ENCODE data around the gene PLB1.

DNA sequence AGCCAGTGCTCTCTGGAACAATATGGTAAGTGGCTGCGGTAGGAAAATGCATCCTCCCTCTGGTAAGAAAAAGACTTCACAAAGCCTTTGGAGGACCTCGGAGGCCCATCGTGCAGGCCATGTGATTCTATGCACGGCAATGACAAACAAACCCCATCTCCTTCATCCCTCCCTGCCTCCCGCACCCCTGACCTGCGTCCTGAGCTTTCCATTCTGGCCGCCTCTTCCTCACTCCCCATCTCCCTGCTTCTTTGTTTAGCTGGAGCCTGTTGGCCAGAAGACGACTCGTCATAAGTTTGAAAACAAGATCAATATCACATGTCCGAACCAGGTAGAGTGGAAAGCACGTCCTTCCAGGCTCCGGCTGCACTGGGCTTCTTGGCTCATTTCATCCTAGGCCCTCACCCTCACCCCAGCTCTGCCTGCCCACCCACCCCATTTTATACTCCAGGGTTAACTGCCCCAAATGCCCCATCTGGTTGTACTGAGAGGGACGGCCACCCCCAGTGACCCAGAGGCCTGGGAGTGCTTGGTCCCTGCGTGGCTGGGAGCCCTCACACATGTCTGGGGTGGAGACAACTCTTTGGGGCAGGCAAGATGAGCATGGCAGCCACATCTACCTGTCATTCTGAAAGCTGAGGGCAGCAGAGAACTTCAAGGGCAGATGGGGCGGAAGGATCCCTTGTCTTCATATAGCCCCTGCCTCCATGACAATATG is 94.0 kb downstream of the PLB1 start:
- TF ChIP-seq, protein P1, sequence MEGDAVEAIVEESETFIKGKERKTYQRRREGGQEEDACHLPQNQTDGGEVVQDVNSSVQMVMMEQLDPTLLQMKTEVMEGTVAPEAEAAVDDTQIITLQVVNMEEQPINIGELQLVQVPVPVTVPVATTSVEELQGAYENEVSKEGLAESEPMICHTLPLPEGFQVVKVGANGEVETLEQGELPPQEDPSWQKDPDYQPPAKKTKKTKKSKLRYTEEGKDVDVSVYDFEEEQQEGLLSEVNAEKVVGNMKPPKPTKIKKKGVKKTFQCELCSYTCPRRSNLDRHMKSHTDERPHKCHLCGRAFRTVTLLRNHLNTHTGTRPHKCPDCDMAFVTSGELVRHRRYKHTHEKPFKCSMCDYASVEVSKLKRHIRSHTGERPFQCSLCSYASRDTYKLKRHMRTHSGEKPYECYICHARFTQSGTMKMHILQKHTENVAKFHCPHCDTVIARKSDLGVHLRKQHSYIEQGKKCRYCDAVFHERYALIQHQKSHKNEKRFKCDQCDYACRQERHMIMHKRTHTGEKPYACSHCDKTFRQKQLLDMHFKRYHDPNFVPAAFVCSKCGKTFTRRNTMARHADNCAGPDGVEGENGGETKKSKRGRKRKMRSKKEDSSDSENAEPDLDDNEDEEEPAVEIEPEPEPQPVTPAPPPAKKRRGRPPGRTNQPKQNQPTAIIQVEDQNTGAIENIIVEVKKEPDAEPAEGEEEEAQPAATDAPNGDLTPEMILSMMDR (IDR thresholded peaks at IDR 0.05): no peak
- TF ChIP-seq POLR2A (IDR thresholded peaks at IDR 0.05): no peak
